Osteocyte (in vitro differentiated cells): Measurements from ENCODE around the gene NUDT6. TPM values are rescaled to one million over a fixed set of nuclear protein-coding genes. Genes with fewer than 3 reads are reported as not detected.

Source experiments
- DNase-seq: peaks from one replicate; pipeline ENCODE4 v3.0.0; 2021; ENCODE audit warnings: mixed read lengths; ENCODE audit not compliant: unreplicated experiment; ENCODE audit errors: extremely low spot score
- H3K27ac Mint-ChIP-seq: one replicate; pipeline ENCODE4 v1.8.0; 2021; ENCODE audit warnings: mild to moderate bottlenecking, mixed read lengths; ENCODE audit not compliant: unreplicated experiment
- H3K27me3 Mint-ChIP-seq: one replicate; pipeline ENCODE4 v1.8.0; 2021; ENCODE audit warnings: mixed read lengths; ENCODE audit not compliant: unreplicated experiment
- H3K36me3 Mint-ChIP-seq: one replicate; pipeline ENCODE4 v1.8.0; 2021; ENCODE audit warnings: mixed read lengths; ENCODE audit not compliant: unreplicated experiment
- H3K4me1 Mint-ChIP-seq: one replicate; pipeline ENCODE4 v1.8.0; 2021; ENCODE audit warnings: mixed read lengths; ENCODE audit not compliant: unreplicated experiment
- H3K4me3 Mint-ChIP-seq: one replicate; pipeline ENCODE4 v1.8.0; 2021; ENCODE audit warnings: mild to moderate bottlenecking, moderate library complexity, mixed read lengths; ENCODE audit not compliant: unreplicated experiment
- H3K9me3 Mint-ChIP-seq: one replicate; pipeline ENCODE4 v1.8.0; 2021; ENCODE audit warnings: mixed read lengths; ENCODE audit not compliant: unreplicated experiment
- long read RNA-seq: library from polyadenylated mRNA; unstranded; transcript quantifications from one replicate; pipeline ENCODE4 v2.0.0, GENCODE V29; 2021
- total RNA-seq: library from RNA; stranded (reverse); gene quantifications from 2 replicates; pipeline ENCODE4 v1.2.1, GENCODE V29; 2021
- TF ChIP-seq, protein P1 (sequence below): fragments of 200-600 bp; sonication (generic); IDR thresholded peaks from 2 replicates; pipeline ENCODE4 v1.5.0; 2021; ENCODE audit warnings: antibody characterized with exemption, mild to moderate bottlenecking, moderate library complexity

The NUDT6 gene, protein sequence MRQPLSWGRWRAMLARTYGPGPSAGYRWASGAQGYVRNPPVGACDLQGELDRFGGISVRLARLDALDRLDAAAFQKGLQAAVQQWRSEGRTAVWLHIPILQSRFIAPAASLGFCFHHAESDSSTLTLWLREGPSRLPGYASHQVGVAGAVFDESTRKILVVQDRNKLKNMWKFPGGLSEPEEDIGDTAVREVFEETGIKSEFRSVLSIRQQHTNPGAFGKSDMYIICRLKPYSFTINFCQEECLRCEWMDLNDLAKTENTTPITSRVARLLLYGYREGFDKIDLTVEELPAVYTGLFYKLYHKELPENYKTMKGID
- total RNA-seq: 4.8 and 6.9 TPM in 2 replicates
- long read RNA-seq, transcript NUDT6-201 (5 exons, 1,169 nt): major isoform, 6 of 12 reads
- long read RNA-seq, partial matches to known transcripts: 0 of 12 reads
- long read RNA-seq, other reads (novel, unspliced or antisense): 5 of 12 reads

DNA sequence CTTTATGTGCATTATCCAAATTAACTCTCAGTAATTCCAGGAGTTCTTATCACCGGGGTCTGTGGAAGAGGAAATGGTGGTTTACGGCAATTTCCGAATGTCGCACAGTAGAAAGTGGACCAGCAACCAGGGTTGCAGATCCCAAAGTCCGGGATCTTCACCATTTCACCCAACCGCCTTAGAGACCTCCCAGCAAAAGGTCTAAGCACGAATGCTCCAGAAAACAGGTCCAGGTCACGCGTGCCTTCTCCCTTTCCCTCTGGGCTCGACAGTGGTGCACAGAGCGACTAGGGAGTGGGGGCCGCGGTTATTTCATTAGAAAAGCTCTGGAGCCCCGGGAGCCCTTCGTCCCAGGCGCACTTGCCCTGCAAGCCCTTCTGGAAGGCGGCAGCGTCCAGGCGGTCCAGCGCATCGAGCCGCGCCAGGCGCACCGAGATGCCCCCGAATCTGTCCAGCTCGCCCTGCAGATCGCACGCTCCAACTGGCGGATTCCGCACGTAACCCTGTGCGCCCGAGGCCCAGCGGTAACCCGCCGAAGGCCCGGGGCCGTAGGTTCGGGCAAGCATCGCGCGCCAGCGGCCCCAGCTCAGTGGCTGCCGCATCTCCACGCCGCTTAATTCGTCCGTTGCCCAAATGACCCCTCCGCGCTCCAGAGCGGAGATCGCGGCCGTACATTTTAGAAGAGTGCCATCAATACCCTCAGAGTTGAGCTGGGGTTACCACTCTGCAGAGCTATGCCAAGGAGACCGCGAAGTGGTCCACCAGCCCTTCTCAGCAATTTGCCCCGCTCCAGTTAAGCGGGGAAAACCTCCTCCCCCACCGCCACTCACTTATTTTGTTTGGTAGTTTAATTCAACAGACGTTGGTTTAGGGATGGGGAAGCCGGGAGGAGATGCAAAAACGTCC, at the start of gene NUDT6:
NUDT6 (minus strand) TSS at position 627 of the 906 bp plus-strand sequence; CDS start at position 602, 25 bp downstream.
- TF ChIP-seq, protein P1, sequence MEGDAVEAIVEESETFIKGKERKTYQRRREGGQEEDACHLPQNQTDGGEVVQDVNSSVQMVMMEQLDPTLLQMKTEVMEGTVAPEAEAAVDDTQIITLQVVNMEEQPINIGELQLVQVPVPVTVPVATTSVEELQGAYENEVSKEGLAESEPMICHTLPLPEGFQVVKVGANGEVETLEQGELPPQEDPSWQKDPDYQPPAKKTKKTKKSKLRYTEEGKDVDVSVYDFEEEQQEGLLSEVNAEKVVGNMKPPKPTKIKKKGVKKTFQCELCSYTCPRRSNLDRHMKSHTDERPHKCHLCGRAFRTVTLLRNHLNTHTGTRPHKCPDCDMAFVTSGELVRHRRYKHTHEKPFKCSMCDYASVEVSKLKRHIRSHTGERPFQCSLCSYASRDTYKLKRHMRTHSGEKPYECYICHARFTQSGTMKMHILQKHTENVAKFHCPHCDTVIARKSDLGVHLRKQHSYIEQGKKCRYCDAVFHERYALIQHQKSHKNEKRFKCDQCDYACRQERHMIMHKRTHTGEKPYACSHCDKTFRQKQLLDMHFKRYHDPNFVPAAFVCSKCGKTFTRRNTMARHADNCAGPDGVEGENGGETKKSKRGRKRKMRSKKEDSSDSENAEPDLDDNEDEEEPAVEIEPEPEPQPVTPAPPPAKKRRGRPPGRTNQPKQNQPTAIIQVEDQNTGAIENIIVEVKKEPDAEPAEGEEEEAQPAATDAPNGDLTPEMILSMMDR: no peak
- H3K27me3 Mint-ChIP-seq: no peaks in the 10 kb centered on the region
- no peak within 1 kb of the TSS for H3K4me3 Mint-ChIP-seq
- H3K36me3 Mint-ChIP-seq: no peaks in the 10 kb centered on the region
- H3K27ac Mint-ChIP-seq: peak within 1 kb of the TSS; percentile 93
- DNase-seq: peak; percentile 84
- peaks cover 14% of the 10 kb centered on the region for H3K4me1 Mint-ChIP-seq
- H3K9me3 Mint-ChIP-seq: no peaks in the 10 kb centered on the region

DNA sequence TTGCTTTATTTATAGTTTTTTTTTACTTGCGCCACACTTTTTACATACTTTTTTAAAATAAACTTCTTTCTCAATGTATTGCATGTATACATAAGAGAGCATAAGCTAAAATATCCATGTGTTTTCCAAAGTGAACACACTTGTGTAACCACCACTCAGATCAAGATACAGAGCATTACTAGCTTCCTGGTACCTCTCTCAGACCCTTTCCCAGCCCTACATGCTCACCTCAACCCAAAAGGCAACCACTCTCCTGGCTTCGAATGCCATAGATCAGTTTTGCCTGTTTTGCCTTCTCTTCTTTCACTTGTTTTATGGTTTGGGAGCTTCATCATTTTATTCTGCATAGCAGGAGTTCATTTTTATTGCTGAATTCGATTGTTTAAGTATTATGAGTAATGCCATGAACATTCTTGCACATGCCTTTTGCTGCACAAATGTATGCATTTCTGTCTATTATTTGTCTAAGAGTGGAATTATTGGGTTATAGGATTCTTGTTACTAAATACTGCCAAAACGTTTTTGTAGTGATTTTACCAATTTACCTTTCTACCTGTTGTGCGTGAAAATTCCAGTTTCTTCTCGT, 45.9 kb upstream of the NUDT6 start:
- H3K27ac Mint-ChIP-seq: peak overlapping the region; percentile 61

DNA sequence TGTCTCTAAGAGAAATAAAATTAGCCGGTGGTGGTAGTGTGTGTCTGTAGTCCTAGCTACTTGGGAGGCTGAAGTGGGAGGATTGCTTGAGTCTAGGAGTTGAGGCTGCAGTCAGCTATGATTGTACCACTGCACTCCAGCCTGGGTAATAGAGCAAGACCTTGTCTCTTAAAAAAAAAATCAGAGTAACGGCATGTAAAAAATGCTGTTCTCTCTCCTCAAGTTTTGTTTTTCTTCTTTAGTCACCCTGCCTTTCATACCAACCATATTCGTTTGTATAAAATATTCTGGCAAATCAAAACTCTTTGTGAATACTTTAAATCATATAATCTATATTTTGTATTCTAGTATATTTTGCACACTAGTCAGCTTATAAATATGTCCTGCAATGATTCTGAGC, 44.8 kb upstream of the NUDT6 start:
- TF ChIP-seq, protein P1: no peak
- H3K27me3 Mint-ChIP-seq: no peaks in the 10 kb centered on the region
- H3K4me3 Mint-ChIP-seq: no peak overlapping the region
- peaks cover 7% of the 10 kb centered on the region for H3K9me3 Mint-ChIP-seq
- H3K27ac Mint-ChIP-seq: peak overlapping the region; percentile 66
- DNase-seq: no peak
- peaks cover 3% of the 10 kb centered on the region for H3K36me3 Mint-ChIP-seq
- peaks cover 47% of the 10 kb centered on the region for H3K4me1 Mint-ChIP-seq

More for the DNA sequence above, 45.9 kb upstream of the NUDT6 start:
- no peak for DNase-seq
- Mint-ChIP-seq H3K4me1 (peaks cover 36% of the 10 kb centered on the region), H3K27me3 (no peaks in the 10 kb centered on the region), H3K4me3 (peak overlapping the region; percentile 12), H3K36me3 (peaks cover 2% of the 10 kb centered on the region), H3K9me3 (peaks cover 2% of the 10 kb centered on the region)
- TF ChIP-seq, protein P1: no peak

DNA sequence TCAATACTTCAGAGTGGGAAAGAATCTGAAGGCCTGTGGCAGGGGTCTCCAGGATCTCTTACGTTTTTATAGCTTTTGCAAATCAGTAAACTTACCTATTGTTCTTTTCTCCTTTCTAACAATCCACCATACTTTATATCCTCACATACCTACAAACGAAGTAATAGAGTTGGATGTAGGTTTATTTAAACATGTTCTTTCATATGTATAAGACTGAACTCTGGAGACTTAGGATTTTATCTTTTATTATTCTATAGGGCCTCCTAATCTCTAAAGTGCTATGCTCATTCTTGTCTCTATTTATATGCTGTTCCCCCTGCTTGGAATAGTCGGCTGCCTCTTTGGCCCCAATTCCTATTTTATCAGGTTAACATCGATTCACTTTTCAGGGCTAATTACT, 43.8 kb upstream of the NUDT6 start:
- peak overlapping the region; percentile 66 for H3K27ac Mint-ChIP-seq
- DNase-seq: no peak
- H3K27me3 Mint-ChIP-seq: no peaks in the 10 kb centered on the region
- TF ChIP-seq, protein P1: no peak
- H3K4me3 Mint-ChIP-seq: no peak overlapping the region
- H3K36me3 Mint-ChIP-seq: peaks cover 3% of the 10 kb centered on the region
- peaks cover 51% of the 10 kb centered on the region for H3K4me1 Mint-ChIP-seq
- H3K9me3 Mint-ChIP-seq: peaks cover 7% of the 10 kb centered on the region
